Activated CD4-positive, alpha-beta T cell treated with anti-CD3 and anti-CD28 coated beads, Interleukin-2, Interleukin-4, amounts not matched to agents 100 ng/mL and 50 ng/mL, durations not matched to agents 16 hours and 8 hours (primary cell): ENCODE measurements around the gene SPTLC1.
"Not testable (repeated sequence)": the region's sequence is repeated elsewhere in the genome, so short reads cannot be mapped to it uniquely, and the experiment has no call there.

Experiments
- DNase-seq: peaks from one replicate; pipeline ENCODE4 v3.0.0-alpha.2; 2020; ENCODE audit warnings: low spot score

The SPTLC1 gene, protein sequence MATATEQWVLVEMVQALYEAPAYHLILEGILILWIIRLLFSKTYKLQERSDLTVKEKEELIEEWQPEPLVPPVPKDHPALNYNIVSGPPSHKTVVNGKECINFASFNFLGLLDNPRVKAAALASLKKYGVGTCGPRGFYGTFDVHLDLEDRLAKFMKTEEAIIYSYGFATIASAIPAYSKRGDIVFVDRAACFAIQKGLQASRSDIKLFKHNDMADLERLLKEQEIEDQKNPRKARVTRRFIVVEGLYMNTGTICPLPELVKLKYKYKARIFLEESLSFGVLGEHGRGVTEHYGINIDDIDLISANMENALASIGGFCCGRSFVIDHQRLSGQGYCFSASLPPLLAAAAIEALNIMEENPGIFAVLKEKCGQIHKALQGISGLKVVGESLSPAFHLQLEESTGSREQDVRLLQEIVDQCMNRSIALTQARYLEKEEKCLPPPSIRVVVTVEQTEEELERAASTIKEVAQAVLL

GRCh38 chr9:92115071-92115858, at the start of gene SPTLC1:
SPTLC1 (minus strand) TSS chr9:92115413; CDS start chr9:92115370, 43 bp downstream.
- DNase-seq, result peak; percentile 96

DNA sequence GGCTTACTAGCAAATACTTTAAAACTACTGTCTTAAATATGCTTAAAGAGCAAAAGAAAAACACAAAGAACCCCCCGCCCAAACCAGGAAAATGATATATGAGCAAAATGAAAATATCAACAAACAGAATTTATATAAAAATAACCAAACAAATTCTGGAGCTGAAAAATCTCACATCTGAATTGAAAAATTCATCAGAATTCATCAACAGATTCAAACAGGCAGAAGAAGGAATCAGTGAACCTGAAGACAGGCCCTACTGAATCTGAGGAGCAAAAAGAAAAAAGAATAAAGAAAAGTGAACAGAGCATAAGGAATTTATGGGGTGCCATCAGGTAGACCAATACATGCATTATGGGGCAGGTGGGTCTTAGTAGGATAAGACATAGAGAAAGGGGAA, 49.8 kb upstream of the SPTLC1 start:
- DNase-seq, result no peak

DNA sequence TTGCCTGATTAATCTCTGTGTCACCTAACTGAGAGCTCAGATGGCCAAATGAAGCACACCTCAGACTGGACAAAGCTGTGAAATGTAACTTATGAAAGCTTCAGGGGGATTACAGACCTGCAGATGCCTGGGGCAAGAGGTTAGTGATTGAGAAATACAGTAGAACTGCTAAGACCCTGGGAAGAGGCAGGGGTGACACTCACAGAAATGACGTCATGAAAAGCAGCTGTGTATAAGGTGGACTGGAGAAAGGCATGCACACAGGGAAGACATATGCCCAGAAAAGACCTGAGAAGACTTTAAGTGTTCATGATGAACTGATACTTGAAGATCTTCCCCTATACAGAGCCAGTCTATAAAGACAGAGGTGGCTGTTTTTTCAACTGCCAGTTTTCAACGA, 49.3 kb upstream of the SPTLC1 start:
- no peak for DNase-seq

- no peak for DNase-seq
Measured at GRCh38 chr9:92163276-92163675, 48.1 kb upstream of the SPTLC1 start.

DNA sequence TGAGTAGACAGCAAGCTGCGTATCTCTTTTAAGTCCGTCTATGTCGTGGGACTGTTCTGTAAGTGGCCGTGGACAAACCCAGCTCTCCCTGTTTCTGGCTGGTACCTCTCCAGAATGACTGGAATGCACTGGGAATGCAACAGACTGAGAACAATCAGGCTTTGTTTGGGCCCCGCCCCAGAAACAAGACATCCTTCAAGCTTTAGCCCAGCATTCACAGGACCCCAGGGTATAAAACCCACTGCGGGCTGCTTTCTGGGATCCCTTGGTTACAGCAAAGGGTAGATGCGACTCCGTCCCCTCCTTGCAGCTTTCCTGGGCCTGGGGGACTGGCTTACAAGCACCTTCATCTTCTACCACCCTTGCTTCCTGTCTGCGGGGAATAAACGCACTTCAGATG, 45.6 kb upstream of the SPTLC1 start:
- no peak for DNase-seq

- DNase-seq, result no peak
Measured at GRCh38 chr9:92159058-92159457, 43.8 kb upstream of the SPTLC1 start.

DNA sequence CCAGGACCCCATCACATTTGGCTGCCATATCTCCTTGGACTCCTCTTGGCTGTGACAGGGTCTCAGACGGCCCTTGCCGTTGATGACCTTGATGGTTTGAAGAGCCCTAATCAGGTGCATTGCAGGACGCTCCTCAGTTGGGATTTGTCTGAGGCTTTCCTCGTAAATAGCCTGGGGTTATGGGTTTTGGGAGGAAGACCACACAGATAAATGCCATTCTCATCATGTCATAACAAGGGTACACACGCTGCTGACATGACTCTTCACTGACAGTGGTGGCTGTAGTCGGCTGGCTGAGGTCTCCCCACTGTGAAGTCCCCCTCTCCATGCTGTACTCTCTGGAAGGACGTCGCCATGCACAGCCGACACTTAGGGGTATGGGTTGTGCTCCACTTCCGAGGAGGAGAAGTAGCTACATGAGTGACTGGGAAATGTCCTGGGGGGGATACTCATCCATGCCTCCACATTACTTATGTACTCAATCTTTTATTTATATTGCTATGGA, 42.9 kb upstream of the SPTLC1 start:
- no peak for DNase-seq

- DNase-seq, result not testable (repeated sequence)
Measured at GRCh38 chr9:92155736-92156135, 40.5 kb upstream of the SPTLC1 start.

GRCh38 chr9:92155221-92155620, 40.0 kb upstream of the SPTLC1 start:
- no peak for DNase-seq

- DNase-seq, result not testable (repeated sequence)
Measured at GRCh38 chr9:92153466-92154415, 38.5 kb upstream of the SPTLC1 start.

- DNase-seq, result no peak
Measured at GRCh38 chr9:92151691-92152393, 36.6 kb upstream of the SPTLC1 start.

DNA sequence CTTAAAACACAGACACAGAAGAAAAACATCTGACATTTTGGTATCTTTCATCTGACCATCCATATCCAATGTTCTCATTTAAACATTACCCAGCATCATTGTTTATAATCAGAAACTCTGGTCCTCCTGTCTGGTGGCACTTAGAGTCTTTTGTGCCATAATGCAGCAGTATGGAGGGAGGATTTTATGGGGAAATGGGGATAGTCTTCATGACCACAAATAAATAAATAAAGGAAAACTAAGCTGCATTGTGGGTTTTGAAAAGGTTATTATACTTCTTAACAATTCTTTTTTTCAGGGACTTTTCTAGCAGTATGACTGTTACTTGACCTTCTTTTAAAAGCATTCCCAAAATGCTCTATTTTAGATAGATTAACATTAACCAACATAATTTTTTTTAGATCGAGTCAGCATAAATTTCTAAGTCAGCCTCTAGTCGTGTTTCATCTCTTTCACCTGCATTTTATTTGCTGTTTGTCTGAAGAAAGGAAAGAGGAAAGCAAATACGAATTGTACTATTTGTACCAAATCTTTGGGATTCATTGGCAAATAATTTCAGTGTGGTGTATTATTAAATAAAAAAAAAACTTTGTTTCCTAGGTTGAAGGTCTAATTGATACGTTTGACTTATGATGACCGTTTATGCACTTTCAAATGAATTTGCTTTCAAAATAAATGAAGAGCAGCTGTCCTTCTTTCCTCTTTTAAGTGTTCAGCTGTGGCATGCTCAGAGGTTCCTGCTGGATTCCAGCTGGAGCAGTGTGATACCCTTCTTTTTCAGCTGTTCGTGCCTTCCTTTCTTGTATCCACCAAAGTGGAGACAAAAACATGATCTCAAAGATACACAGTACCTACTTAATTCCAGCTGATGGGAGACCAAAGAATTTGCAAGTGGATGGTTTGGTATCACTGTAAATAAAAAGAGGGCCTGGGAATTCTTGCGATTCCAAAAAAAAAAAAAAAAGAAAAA, 35.6 kb upstream of the SPTLC1 start:
- not testable (repeated sequence) for DNase-seq

DNA sequence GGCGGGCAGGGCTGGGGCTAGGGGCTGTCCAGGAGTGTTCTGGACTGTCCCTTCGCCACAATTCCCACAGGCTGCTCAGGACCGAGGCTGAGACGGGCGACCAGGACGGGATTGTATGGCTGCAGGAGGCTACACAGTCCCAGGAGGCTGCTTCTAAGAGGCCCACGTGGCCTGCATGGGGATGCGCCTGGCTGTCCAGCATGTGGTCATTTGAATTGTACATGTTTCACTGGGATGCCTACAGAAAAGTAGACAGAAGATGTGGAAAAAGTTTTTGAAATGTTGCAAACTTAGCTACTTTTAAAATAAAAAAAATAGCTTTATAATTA, 32.6 kb upstream of the SPTLC1 start:
- DNase-seq, result no peak

- DNase-seq, result peak; percentile 24
Measured at GRCh38 chr9:92147030-92147851, 32.0 kb upstream of the SPTLC1 start.

DNA sequence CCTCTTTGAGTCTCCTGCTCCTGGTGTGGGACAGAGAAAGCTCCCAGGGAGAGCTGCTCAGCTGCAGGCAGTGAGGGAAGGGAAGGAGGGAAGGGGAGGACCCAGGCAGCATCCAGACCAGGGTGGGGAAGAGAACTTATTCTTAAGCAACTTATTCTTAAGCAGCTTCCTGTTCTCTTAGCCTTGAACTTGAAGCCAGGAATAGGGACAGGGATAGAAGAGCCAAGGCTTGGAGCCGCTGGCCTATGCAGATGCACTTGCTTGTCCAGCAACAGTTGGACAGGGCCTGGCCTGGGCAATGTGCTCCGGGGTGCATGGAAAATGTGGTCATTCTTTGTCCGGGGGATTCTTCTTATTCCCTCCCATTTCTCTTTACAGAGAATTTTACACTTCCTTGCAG, 31.4 kb upstream of the SPTLC1 start:
- no peak for DNase-seq

GRCh38 chr9:92145784-92146183, 30.6 kb upstream of the SPTLC1 start:
- DNase-seq, result not testable (repeated sequence)

GRCh38 chr9:92142329-92142728, 27.1 kb upstream of the SPTLC1 start:
- DNase-seq, result no peak

- no peak for DNase-seq
Measured at GRCh38 chr9:92141144-92142129, 26.2 kb upstream of the SPTLC1 start.
